ENCODE data around the gene CYB5D1.

The CYB5D1 gene

DNA sequence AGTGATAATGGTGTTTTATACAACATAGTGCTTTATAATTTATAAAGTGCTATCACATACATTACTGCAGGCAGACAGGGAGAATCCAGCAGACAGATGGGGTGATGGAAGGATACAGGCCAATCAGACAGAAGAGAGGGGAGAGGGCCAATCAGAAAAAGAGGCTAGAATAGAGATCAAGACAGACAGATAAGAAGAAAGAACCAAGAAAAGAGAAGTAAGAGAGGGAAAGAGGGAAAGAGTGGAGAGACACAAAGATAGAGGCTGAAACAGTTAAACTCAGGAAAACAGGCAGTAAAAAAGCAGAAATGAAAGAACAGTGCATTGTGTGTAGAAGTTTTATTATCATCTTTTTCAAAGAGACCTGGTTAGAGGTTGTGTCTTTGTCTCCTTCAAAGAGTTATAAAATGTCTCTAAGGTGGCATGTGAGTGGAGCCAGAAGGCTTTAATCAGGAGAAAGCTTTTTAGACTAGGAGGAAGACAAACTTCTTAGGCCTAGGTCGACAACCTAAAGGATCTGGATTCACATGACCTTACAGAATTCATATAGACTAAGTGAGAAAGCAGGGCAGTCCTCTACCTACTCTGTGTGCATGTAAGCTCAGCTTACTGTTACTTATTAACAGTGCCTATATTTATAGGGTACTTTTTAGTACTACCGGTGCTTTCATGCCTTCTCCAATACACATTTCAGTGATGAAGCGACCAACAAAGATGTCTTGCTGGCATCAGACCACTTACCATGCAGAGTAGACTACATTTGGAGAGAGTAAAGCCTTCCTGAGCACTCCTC, 22.5 kb downstream of the CYB5D1 start:
- in situ Hi-C loops (cut with HindIII; ENCODE audit: low pct_ligation_motif_present, low pct_unique_long_range_greater_than_20kb, low sequenced_read_pairs), result no loop called here
- no peak for DNase-seq

GRCh38 chr17:7881276-7882054, 23.7 kb downstream of the CYB5D1 start:
- in situ Hi-C loops (cut with HindIII; ENCODE audit: low pct_ligation_motif_present, low pct_unique_long_range_greater_than_20kb, low sequenced_read_pairs), result no loop called here
- DNase-seq, result no peak

GRCh38 chr17:7882068-7882467, 24.3 kb downstream of the CYB5D1 start:
- DNase-seq, result no peak
- in situ Hi-C loops (cut with HindIII; ENCODE audit: low pct_ligation_motif_present, low pct_unique_long_range_greater_than_20kb, low sequenced_read_pairs), result no loop called here

GRCh38 chr17:7882629-7883028, 24.8 kb downstream of the CYB5D1 start:
- DNase-seq, result no peak
- in situ Hi-C loops (cut with HindIII; ENCODE audit: low pct_ligation_motif_present, low pct_unique_long_range_greater_than_20kb, low sequenced_read_pairs), result no loop called here

DNA sequence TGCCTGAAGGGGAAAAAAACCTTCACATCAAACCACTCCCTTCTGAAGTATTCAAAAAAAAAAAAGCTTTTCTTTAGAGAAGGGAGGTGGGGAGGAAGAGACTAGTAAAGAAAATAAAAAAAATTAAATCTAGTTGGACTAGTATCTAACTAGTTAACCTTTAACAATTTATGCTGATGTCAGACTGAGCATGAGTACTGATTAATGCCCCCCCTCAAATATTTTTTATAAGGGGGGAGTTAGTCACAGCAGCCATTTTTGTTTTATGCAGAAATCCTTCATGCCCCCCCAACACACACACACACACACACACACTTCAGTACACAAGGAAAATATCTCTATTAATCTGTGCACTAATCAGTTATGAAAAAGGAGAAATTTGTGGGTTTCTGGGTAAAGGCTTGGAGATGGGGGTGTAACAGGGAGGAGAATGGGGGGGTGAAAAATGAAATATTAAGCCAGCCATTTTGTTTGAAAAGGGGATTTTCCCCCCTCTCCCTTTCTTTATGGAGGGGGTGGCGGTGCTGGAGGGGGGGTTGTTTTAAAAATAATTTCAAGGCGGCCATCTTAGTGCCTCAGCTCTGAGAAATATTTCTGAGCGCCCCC, 26.1 kb downstream of the CYB5D1 start:
- in situ Hi-C loops (cut with HindIII; ENCODE audit: low pct_ligation_motif_present, low pct_unique_long_range_greater_than_20kb, low sequenced_read_pairs), result no loop called here
- peak; percentile 39 for DNase-seq

GRCh38 chr17:7884581-7885366, 27.0 kb downstream of the CYB5D1 start:
- in situ Hi-C loops (cut with HindIII; ENCODE audit: low pct_ligation_motif_present, low pct_unique_long_range_greater_than_20kb, low sequenced_read_pairs), result no loop called here
- no peak for DNase-seq

- DNase-seq, result peak; percentile 38
- in situ Hi-C loops (cut with HindIII; ENCODE audit: low pct_ligation_motif_present, low pct_unique_long_range_greater_than_20kb, low sequenced_read_pairs), result no loop called here
Observed at GRCh38 chr17:7885367-7886226, 27.8 kb downstream of the CYB5D1 start.

DNA sequence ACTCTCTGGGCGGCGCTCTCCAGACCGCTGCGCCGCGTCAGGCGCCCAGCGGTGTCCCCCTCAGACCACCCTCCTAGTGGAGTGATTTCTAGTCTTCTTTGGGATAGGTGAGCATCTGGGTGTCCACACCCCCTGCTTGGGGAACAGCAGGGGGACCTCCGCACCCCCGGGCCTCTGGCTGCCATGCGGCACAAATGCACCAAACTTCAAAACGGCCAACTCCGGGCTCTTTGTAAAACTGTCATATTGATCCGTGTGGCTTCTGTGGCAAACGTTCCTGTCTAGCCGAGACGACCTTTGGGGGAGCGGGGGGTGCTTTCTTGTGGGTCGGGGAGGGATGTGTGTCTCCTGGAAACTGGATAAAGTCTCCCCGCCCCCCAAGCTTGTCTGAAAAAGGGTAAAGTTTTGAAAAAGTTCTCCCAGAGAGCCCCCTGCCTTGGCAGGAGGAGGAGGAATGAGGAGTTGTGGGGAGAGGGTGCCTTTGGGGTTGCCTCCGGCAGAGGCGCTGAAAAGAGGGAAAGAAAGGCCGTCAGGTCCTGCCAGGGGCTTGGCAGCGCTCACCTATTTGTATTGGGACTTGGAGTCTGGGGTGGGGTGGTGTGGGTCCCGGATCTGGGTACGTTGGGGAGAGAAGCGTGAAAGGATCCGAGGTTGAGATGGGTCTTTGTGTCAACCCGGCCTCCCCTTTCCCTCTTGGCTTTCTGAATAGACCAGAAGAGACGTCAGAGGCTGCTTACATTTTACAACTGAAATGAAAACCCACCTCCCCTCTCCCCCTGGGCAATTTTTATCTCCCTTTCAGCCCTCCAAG, 28.6 kb downstream of the CYB5D1 start:
- DNase-seq, result peak; percentile 45
- in situ Hi-C loops (cut with HindIII; ENCODE audit: low pct_ligation_motif_present, low pct_unique_long_range_greater_than_20kb, low sequenced_read_pairs), result no loop called here

DNA sequence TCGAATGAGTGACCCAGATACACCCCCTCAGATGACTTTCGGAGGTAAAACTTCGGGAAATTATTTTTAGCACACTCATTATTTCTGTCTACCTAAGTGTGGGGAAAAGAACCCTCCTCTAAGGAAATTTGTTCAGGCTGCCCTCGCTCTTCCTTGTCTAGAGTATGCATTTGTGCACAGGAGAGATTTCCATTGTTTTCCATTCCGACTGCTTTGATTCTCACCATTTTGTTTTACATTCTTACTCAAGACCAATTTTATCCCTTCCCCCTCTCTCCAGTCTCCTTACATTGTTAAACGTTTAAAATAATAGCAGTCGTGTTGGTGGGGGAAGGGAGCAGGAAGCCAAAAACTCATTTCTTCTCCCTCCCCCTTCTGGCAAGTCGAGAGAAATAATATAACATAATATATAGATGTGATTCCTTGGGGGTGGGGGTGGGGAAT, 29.3 kb downstream of the CYB5D1 start:
- peak; percentile 41 for DNase-seq
- in situ Hi-C loops (cut with HindIII; ENCODE audit: low pct_ligation_motif_present, low pct_unique_long_range_greater_than_20kb, low sequenced_read_pairs), result no loop called here

- peak; percentile 96 for DNase-seq
- in situ Hi-C loops (cut with HindIII; ENCODE audit: low pct_ligation_motif_present, low pct_unique_long_range_greater_than_20kb, low sequenced_read_pairs), result no loop called here
Observed at GRCh38 chr17:7887482-7888183, 29.8 kb downstream of the CYB5D1 start.

- DNase-seq, result no peak
- in situ Hi-C loops (cut with HindIII; ENCODE audit: low pct_ligation_motif_present, low pct_unique_long_range_greater_than_20kb, low sequenced_read_pairs), result no loop called here
Observed at GRCh38 chr17:7888184-7888920, 30.5 kb downstream of the CYB5D1 start, which contains the start of gene CHD3. Gene CHD3 (plus strand): TSS chr17:7888789. CDS start chr17:7889001, 212 bp downstream.

GRCh38 chr17:7889166-7889955, 31.6 kb downstream of the CYB5D1 start:
- DNase-seq, result peak; percentile 94
- in situ Hi-C loops (cut with HindIII; ENCODE audit: low pct_ligation_motif_present, low pct_unique_long_range_greater_than_20kb, low sequenced_read_pairs), result no loop called here

DNA sequence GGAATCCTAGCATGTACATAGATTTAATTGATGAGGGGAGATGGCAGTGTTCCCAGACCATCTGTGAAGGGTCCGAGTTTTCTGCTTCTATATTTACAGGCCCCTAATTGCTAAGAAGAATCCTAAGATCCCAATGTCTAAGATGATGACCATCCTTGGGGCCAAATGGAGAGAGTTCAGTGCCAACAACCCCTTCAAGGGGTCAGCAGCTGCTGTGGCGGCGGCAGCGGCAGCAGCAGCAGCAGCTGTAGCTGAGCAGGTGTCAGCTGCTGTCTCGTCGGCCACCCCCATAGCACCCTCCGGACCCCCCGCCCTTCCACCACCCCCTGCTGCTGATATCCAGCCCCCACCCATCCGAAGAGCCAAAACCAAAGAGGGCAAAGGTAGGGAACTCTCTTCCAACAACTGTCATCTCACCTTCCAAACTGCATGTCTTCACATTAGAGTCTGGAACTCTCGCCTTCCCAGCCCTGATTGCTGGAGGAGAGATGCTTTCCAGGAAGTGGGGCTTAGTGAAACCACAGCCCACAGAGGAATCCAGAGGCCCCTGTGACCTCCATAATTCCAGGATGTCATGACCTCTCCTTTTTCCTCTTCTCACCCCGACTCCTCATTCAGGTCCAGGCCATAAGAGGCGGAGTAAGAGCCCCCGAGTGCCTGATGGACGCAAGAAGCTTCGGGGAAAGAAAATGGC, 35.5 kb downstream of the CYB5D1 start:
- no peak for DNase-seq
- in situ Hi-C loops (cut with HindIII; ENCODE audit: low pct_ligation_motif_present, low pct_unique_long_range_greater_than_20kb, low sequenced_read_pairs), result no loop called here

- in situ Hi-C loops (cut with HindIII; ENCODE audit: low pct_ligation_motif_present, low pct_unique_long_range_greater_than_20kb, low sequenced_read_pairs), result no loop called here
- no peak for DNase-seq
Observed at GRCh38 chr17:7894226-7894625, 36.4 kb downstream of the CYB5D1 start.

DNA sequence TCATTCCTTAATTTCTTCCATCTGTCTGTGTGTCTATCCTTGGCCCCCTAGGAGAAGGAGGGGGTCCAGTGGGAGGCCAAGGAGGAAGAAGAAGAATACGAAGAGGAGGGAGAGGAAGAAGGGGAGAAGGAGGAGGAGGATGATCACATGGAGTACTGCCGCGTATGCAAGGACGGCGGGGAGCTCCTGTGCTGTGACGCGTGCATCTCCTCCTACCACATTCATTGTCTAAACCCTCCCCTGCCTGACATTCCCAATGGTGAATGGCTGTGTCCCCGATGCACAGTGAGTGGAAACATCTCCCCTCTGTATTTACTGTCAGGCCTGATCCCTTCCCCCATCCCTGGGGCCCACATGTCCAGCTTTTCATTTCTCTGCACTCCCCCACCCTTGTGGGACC, 37.1 kb downstream of the CYB5D1 start:
- in situ Hi-C loops (cut with HindIII; ENCODE audit: low pct_ligation_motif_present, low pct_unique_long_range_greater_than_20kb, low sequenced_read_pairs), result no loop called here
- DNase-seq, result no peak

Data from ACHN (cell line).